ENCODE measurements around the gene NELFB. TPM values are rescaled to one million over a fixed set of nuclear protein-coding genes. Genes with fewer than 3 reads are reported as not detected.

Gene NELFB
- polyA plus RNA-seq, 1 donor (not counting 4 experiments of a cell fraction or from before 2014, with no cell fraction given), result 25.1 TPM

GRCh38 chr9:137235424-137236237 lies 19.5 kb upstream of the NELFB start:
- peaks cover 12% of the 10 kb centered on the region for H3K27me3 ChIP-seq (ENCODE audit: control insufficient read depth, extremely low read depth, insufficient read depth, low read length)
- no peak for FAIRE-seq

GRCh38 chr9:137236238-137236935 lies 18.7 kb upstream of the NELFB start:
- no peaks in the 10 kb centered on the region for H3K4me1 ChIP-seq (ENCODE audit: control insufficient read depth, extremely low read depth, insufficient read depth, low read length)
- peaks cover 12% of the 10 kb centered on the region for H3K27me3 ChIP-seq (ENCODE audit: control insufficient read depth, extremely low read depth, insufficient read depth, low read length)
- peaks cover 9% of the 10 kb centered on the region for H3K79me2 ChIP-seq (ENCODE audit: control insufficient read depth, insufficient read depth, low read length)
- H3K4me3 ChIP-seq (ENCODE audit: control insufficient read depth in 2 of 3, extremely low read depth in 1 of 3, insufficient read depth in 2 of 3, low read depth in 1 of 3, low read length in 3 of 3), result no peak overlapping the region
- no peaks in the 10 kb centered on the region for H4K20me1 ChIP-seq (ENCODE audit: control insufficient read depth, extremely low read depth, insufficient read depth, low read length)
- DNase-seq (ENCODE audit: low read depth, low spot score), result no peak
- peak in 2 of 3 experiments; percentile 83 to 99 for TF ChIP-seq CTCF (optimal IDR thresholded peaks at IDR 0.05 in 1 of 3, IDR thresholded peaks at IDR 0.05 in 1 of 3, conservative IDR thresholded peaks at IDR 0.05 in 1 of 3; ENCODE audit: extremely low read depth in 1 of 3, insufficient read depth in 2 of 3, low read length in 3 of 3)
- no peak for TF ChIP-seq EZH2 (IDR thresholded peaks at IDR 0.05; ENCODE audit: low read length)
- no peak overlapping the region for H3K27ac ChIP-seq (ENCODE audit: control insufficient read depth, insufficient read depth, low read length)
- H3K9me1 ChIP-seq (ENCODE audit: control insufficient read depth, extremely low read depth, insufficient read depth, low read length), result no peaks in the 10 kb centered on the region
- H3K9ac ChIP-seq (ENCODE audit: control insufficient read depth, extremely low read depth, insufficient read depth, low read length), result no peak overlapping the region
- no peak overlapping the region for H3K4me2 ChIP-seq (ENCODE audit: control insufficient read depth, extremely low read depth, insufficient read depth, low read depth, low read length)
- H2AFZ ChIP-seq (ENCODE audit: control insufficient read depth, low read length), result no peak overlapping the region
- FAIRE-seq, result no peak
- dilution Hi-C loops (cut with MboI; ENCODE audit: extremely low pct_ligation_motif_present, low sequenced_read_pairs), result no loop called here
- no peaks in the 10 kb centered on the region for H3K9me3 ChIP-seq (ENCODE audit: control insufficient read depth, low read depth, low read length)
- peaks cover 0 to 6% of the 10 kb centered on the region in 2 experiments for H3K36me3 ChIP-seq (ENCODE audit: control insufficient read depth in 2 of 2, extremely low read depth in 1 of 2, insufficient read depth in 2 of 2, low read length in 2 of 2)

More at GRCh38 chr9:137235424-137236237, 19.5 kb upstream of the NELFB start:
- no peaks in the 10 kb centered on the region for H3K4me1 ChIP-seq (ENCODE audit: control insufficient read depth, extremely low read depth, insufficient read depth, low read length)
- peaks cover 0 to 6% of the 10 kb centered on the region in 2 experiments for H3K36me3 ChIP-seq (ENCODE audit: control insufficient read depth in 2 of 2, extremely low read depth in 1 of 2, insufficient read depth in 2 of 2, low read length in 2 of 2)
- no peak for TF ChIP-seq EZH2 (IDR thresholded peaks at IDR 0.05; ENCODE audit: low read length)
- no peak for TF ChIP-seq CTCF (optimal IDR thresholded peaks at IDR 0.05 in 1 of 3, IDR thresholded peaks at IDR 0.05 in 1 of 3, conservative IDR thresholded peaks at IDR 0.05 in 1 of 3; ENCODE audit: extremely low read depth in 1 of 3, insufficient read depth in 2 of 3, low read length in 3 of 3)
- H4K20me1 ChIP-seq (ENCODE audit: control insufficient read depth, extremely low read depth, insufficient read depth, low read length), result no peaks in the 10 kb centered on the region
- no peak overlapping the region for H3K4me2 ChIP-seq (ENCODE audit: control insufficient read depth, extremely low read depth, insufficient read depth, low read depth, low read length)
- no peaks in the 10 kb centered on the region for H3K9me1 ChIP-seq (ENCODE audit: control insufficient read depth, extremely low read depth, insufficient read depth, low read length)
- H3K79me2 ChIP-seq (ENCODE audit: control insufficient read depth, insufficient read depth, low read length), result peaks cover 9% of the 10 kb centered on the region
- H3K27ac ChIP-seq (ENCODE audit: control insufficient read depth, insufficient read depth, low read length), result no peak overlapping the region
- no peak for DNase-seq (ENCODE audit: low read depth, low spot score)
- H3K9me3 ChIP-seq (ENCODE audit: control insufficient read depth, low read depth, low read length), result no peaks in the 10 kb centered on the region
- H3K4me3 ChIP-seq (ENCODE audit: control insufficient read depth in 2 of 3, extremely low read depth in 1 of 3, insufficient read depth in 2 of 3, low read depth in 1 of 3, low read length in 3 of 3), result no peak overlapping the region
- dilution Hi-C loops (cut with MboI; ENCODE audit: extremely low pct_ligation_motif_present, low sequenced_read_pairs), result no loop called here
- H3K9ac ChIP-seq (ENCODE audit: control insufficient read depth, extremely low read depth, insufficient read depth, low read length), result no peak overlapping the region
- H2AFZ ChIP-seq (ENCODE audit: control insufficient read depth, low read length), result no peak overlapping the region
